KOPT-K1 (cell line): ENCODE results near the gene OR56A3.
"Not testable (repeated sequence)": the region's sequence is repeated elsewhere in the genome, so short reads cannot be mapped to it uniquely, and the experiment has no call there.

Experiments
- H3K27ac ChIP-seq: fragments of 200-600 bp; sonication (generic); 2 replicates; pipeline ENCODE4 v1.5.1; 2016; ENCODE audit warnings: antibody characterized with exemption, mild to moderate bottlenecking, low read depth, low read length; ENCODE audit not compliant: poor library complexity, severe bottlenecking
- H3K36me3 ChIP-seq: fragments of 200-600 bp; sonication (generic); 2 replicates; pipeline ENCODE4 v1.5.1; 2017; ENCODE audit warnings: antibody characterized with exemption, mild to moderate bottlenecking, low read length, moderate library complexity; ENCODE audit not compliant: insufficient read depth
- H3K9me3 ChIP-seq: fragments of 200-600 bp; sonication (generic); 2 replicates; pipeline ENCODE4 v1.5.1; 2017; ENCODE audit warnings: antibody characterized with exemption, low read length, mild to moderate bottlenecking; ENCODE audit not compliant: insufficient read depth, poor library complexity, severe bottlenecking

Gene OR56A3

GRCh38 chr11:5938603-5938965 is 3.5 kb upstream of the OR56A3 start:
- H3K27ac ChIP-seq: no peak overlapping the region
- H3K36me3 ChIP-seq: no peaks in the 10 kb centered on the region
- no peaks in the 10 kb centered on the region for H3K9me3 ChIP-seq

- Histone ChIP-seq H3K27ac (no peak overlapping the region), H3K9me3 (no peaks in the 10 kb centered on the region), H3K36me3 (no peaks in the 10 kb centered on the region)
These were observed 1.3 kb upstream of the OR56A3 start for GRCh38 chr11:5940748-5941147.

- Histone ChIP-seq H3K27ac (no peak overlapping the region), H3K9me3 (peaks cover 8% of the 10 kb centered on the region), H3K36me3 (no peaks in the 10 kb centered on the region)
These were observed 13.5 kb downstream of the OR56A3 start for GRCh38 chr11:5955586-5955985.

- not testable (repeated sequence) for H3K36me3 ChIP-seq, H3K27ac ChIP-seq
- peaks cover 11% of the 10 kb centered on the region for H3K9me3 ChIP-seq
These were observed 18.8 kb downstream of the OR56A3 start for GRCh38 chr11:5960704-5961320.

- peaks cover 3% of the 10 kb centered on the region for H3K9me3 ChIP-seq
- no peaks in the 10 kb centered on the region for H3K36me3 ChIP-seq
- no peak overlapping the region for H3K27ac ChIP-seq
These were observed 24.9 kb downstream of the OR56A3 start for GRCh38 chr11:5966958-5967357.

GRCh38 chr11:5967708-5968107 is 25.7 kb downstream of the OR56A3 start:
- Histone ChIP-seq H3K27ac (no peak overlapping the region), H3K36me3 (no peaks in the 10 kb centered on the region), H3K9me3 (peaks cover 3% of the 10 kb centered on the region)

GRCh38 chr11:5968394-5968793 is 26.3 kb downstream of the OR56A3 start, which contains the start of gene OR56A5:
TSS of gene OR56A5 (minus strand) at chr11:5968494. CDS start at chr11:5968494, 0 bp downstream.
- no peak within 1 kb of the TSS for H3K27ac ChIP-seq
- peaks cover 3% of the 10 kb centered on the region for H3K9me3 ChIP-seq
- H3K36me3 ChIP-seq: no peaks in the 10 kb centered on the region

GRCh38 chr11:5973530-5973929 is 31.5 kb downstream of the OR56A3 start:
- Histone ChIP-seq H3K9me3 (no peaks in the 10 kb centered on the region), H3K27ac (no peak overlapping the region), H3K36me3 (no peaks in the 10 kb centered on the region)

- H3K36me3 ChIP-seq: no peaks in the 10 kb centered on the region
- H3K9me3 ChIP-seq: no peaks in the 10 kb centered on the region
These were observed 41.4 kb downstream of the OR56A3 start for GRCh38 chr11:5983443-5983842.

GRCh38 chr11:5986885-5987284 is 44.8 kb downstream of the OR56A3 start, which contains the start of gene OR52L1:
TSS of gene OR52L1 (minus strand) at chr11:5986985. CDS start at chr11:5986930, 55 bp downstream.
- H3K27ac ChIP-seq: no peak within 1 kb of the TSS
- H3K36me3 ChIP-seq: no peaks in the 10 kb centered on the region
- no peaks in the 10 kb centered on the region for H3K9me3 ChIP-seq

More at GRCh38 chr11:5983443-5983842, 41.4 kb downstream of the OR56A3 start:
- H3K27ac ChIP-seq: no peak overlapping the region

- H3K36me3 ChIP-seq: no peaks in the 10 kb centered on the region
- no peaks in the 10 kb centered on the region for H3K9me3 ChIP-seq
- no peak overlapping the region for H3K27ac ChIP-seq
These were observed 47.2 kb downstream of the OR56A3 start for GRCh38 chr11:5989203-5989602.

GRCh38 chr11:5992150-5992549 is 50.1 kb downstream of the OR56A3 start:
- Histone ChIP-seq H3K9me3 (no peaks in the 10 kb centered on the region), H3K36me3 (no peaks in the 10 kb centered on the region), H3K27ac (no peak overlapping the region)

- Histone ChIP-seq H3K36me3 (no peaks in the 10 kb centered on the region), H3K9me3 (no peaks in the 10 kb centered on the region), H3K27ac (no peak overlapping the region)
These were observed 50.7 kb downstream of the OR56A3 start for GRCh38 chr11:5992604-5993251.

GRCh38 chr11:5994791-5995190 is 52.7 kb downstream of the OR56A3 start:
- Histone ChIP-seq H3K27ac (no peak overlapping the region), H3K9me3 (no peaks in the 10 kb centered on the region)

More at GRCh38 chr11:5994791-5995190, 52.7 kb downstream of the OR56A3 start:
- no peaks in the 10 kb centered on the region for H3K36me3 ChIP-seq
